ENCODE results near the gene DLGAP1. TPM values are rescaled to one million over a fixed set of nuclear protein-coding genes. Genes with fewer than 3 reads are reported as not detected.

DLGAP1 gene
- total and polyA plus RNA-seq, 2 experiments from 2014 or later = 17.0 to 48.5 TPM

DNA sequence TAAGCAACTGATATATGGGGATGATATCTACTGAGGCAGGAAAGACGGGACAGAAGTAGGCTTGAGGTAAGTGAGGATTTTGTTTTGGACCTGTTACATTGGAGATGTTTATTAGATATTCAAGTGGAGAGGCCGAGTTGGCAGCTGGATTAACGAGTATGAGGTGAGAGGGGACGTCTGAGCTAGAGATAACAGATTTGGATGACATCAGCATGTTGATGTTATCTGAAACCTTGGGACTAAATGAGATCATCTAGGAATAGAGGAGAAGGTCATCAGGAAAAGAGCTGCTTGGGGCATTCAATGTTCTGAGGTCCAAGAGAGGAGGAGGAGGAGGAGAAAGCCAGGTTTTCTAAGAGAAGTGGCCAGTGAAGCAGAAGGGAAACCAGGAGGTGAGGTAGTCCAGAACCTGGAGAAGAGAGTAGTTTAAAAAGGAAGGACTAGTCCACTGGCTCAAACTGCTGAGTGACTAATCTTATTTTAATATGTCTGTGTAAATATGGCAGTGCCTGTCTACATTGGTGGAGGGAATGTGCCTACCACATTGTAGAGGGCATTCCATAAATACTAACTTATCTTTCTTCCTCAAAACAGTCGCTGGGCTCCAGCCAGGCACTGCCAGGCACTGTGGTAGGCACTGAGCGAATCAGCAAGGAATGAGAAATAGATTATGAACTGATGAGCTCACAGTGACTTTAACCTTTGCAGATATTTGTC is 488.3 kb downstream of the DLGAP1 start (continued):
- TF ChIP-seq, protein P1, sequence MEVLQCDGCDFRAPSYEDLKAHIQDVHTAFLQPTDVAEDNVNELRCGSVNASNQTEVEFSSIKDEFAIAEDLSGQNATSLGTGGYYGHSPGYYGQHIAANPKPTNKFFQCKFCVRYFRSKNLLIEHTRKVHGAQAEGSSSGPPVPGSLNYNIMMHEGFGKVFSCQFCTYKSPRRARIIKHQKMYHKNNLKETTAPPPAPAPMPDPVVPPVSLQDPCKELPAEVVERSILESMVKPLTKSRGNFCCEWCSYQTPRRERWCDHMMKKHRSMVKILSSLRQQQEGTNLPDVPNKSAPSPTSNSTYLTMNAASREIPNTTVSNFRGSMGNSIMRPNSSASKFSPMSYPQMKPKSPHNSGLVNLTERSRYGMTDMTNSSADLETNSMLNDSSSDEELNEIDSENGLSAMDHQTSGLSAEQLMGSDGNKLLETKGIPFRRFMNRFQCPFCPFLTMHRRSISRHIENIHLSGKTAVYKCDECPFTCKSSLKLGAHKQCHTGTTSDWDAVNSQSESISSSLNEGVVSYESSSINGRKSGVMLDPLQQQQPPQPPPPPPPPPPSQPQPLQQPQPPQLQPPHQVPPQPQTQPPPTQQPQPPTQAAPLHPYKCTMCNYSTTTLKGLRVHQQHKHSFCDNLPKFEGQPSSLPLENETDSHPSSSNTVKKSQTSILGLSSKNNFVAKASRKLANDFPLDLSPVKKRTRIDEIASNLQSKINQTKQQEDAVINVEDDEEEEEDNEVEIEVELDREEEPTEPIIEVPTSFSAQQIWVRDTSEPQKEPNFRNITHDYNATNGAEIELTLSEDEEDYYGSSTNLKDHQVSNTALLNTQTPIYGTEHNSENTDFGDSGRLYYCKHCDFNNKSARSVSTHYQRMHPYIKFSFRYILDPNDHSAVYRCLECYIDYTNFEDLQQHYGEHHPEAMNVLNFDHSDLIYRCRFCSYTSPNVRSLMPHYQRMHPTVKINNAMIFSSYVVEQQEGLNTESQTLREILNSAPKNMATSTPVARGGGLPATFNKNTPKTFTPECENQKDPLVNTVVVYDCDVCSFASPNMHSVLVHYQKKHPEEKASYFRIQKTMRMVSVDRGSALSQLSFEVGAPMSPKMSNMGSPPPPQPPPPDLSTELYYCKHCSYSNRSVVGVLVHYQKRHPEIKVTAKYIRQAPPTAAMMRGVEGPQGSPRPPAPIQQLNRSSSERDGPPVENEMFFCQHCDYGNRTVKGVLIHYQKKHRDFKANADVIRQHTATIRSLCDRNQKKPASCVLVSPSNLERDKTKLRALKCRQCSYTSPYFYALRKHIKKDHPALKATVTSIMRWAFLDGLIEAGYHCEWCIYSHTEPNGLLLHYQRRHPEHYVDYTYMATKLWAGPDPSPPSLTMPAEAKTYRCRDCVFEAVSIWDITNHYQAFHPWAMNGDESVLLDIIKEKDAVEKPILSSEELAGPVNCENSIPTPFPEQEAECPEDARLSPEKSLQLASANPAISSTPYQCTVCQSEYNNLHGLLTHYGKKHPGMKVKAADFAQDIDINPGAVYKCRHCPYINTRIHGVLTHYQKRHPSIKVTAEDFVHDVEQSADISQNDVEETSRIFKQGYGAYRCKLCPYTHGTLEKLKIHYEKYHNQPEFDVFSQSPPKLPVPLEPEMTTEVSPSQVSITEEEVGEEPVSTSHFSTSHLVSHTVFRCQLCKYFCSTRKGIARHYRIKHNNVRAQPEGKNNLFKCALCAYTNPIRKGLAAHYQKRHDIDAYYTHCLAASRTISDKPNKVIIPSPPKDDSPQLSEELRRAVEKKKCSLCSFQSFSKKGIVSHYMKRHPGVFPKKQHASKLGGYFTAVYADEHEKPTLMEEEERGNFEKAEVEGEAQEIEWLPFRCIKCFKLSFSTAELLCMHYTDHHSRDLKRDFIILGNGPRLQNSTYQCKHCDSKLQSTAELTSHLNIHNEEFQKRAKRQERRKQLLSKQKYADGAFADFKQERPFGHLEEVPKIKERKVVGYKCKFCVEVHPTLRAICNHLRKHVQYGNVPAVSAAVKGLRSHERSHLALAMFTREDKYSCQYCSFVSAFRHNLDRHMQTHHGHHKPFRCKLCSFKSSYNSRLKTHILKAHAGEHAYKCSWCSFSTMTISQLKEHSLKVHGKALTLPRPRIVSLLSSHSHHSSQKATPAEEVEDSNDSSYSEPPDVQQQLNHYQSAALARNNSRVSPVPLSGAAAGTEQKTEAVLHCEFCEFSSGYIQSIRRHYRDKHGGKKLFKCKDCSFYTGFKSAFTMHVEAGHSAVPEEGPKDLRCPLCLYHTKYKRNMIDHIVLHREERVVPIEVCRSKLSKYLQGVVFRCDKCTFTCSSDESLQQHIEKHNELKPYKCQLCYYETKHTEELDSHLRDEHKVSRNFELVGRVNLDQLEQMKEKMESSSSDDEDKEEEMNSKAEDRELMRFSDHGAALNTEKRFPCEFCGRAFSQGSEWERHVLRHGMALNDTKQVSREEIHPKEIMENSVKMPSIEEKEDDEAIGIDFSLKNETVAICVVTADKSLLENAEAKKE (CRISPR knock-in tag; IDR thresholded peaks at IDR 0.05) = no peak
- no peak for TF ChIP-seq EZH2phosphoT487 (IDR thresholded peaks at IDR 0.05; ENCODE audit: unreplicated experiment)

DNA sequence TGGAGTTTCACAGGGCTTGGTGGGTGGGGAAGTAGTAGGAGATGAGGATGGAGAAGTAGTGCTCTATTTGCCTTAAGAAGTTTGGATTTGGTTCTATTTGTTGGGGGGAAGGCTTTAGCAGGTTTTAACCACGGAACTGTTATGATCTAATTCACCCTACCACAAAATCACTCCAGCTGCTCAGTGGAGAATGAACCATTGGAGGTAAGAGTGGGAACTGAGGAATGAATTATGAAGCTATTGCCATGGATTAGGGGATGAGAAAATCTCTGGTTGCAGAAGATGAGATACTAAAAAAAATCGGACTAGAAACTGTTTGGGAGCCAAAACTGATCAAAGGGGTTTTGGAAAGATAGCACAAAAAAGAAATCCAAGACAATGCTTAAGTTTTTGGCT is 488.9 kb downstream of the DLGAP1 start:
- no peak overlapping the region for H3K27ac Mint-ChIP-seq
- no peaks in the 10 kb centered on the region for H3K79me2 ChIP-seq (replicated peaks; ENCODE audit: insufficient read depth)
- no peak for DNase-seq (ENCODE audit: low spot score)

DNA sequence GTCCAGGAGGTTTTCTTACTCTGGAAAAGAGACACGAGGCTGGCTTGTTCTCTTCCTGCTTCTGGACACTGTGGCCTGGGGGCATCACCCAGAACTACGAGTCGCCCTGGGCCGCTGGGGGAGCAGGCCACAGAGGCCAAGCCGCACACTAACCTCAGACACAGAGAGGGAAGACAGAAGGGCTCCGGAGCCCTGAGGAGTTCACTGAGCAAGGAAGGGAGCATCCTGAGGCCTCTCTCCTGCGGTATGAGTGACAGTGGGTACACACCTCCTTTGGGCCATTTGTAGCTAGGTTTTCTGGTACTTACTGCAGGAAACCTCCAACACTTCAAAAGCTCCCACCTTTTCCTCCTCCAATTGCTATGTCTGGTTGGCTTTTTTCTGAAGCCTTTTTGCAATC is 494.1 kb downstream of the DLGAP1 start:
- Mint-ChIP-seq H3K27me3 (ENCODE audit: insufficient read depth, low read depth, poor library complexity) (peaks cover 4% of the 10 kb centered on the region), H3K9me3 (peaks cover 3% of the 10 kb centered on the region; the same call in 2 of the 3 replicates), H3K4me3 (no peak overlapping the region), H3K36me3 (ENCODE audit: low read depth) (peaks cover 4% of the 10 kb centered on the region; the same call in 1 of the 3 replicates), H3K4me1 (peaks cover 18% of the 10 kb centered on the region), H3K27ac (0 out of 2 replicates have a peak overlapping the region, but pooled peaks have one; percentile 6)
- Histone ChIP-seq H3K4me1 (ENCODE audit: insufficient read depth) (peaks cover 17% of the 10 kb centered on the region; the same call in 1 of the 2 replicates), H3F3A (replicated peaks; ENCODE audit: low read depth) (no peaks in the 10 kb centered on the region), H3K27ac (ENCODE audit: low read depth) (no peak overlapping the region), H3K9me2 (ENCODE audit: insufficient read depth) (no peaks in the 10 kb centered on the region), H3K4me3 (no peak overlapping the region), H3K4me2 (no peak overlapping the region), H2AFZ (no peak overlapping the region), H3K27me3 (ENCODE audit: insufficient read depth) (no peaks in the 10 kb centered on the region), H3K79me2 (replicated peaks; ENCODE audit: insufficient read depth) (no peaks in the 10 kb centered on the region), H4K20me1 (replicated peaks; ENCODE audit: insufficient read depth) (no peaks in the 10 kb centered on the region), H3K36me3 (ENCODE audit: insufficient read depth) (no peaks in the 10 kb centered on the region)
- no peak for ATAC-seq
- no peak for DNase-seq (ENCODE audit: low spot score)
- TF ChIP-seq, protein P2, sequence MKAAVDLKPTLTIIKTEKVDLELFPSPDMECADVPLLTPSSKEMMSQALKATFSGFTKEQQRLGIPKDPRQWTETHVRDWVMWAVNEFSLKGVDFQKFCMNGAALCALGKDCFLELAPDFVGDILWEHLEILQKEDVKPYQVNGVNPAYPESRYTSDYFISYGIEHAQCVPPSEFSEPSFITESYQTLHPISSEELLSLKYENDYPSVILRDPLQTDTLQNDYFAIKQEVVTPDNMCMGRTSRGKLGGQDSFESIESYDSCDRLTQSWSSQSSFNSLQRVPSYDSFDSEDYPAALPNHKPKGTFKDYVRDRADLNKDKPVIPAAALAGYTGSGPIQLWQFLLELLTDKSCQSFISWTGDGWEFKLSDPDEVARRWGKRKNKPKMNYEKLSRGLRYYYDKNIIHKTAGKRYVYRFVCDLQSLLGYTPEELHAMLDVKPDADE (IDR thresholded peaks at IDR 0.05) = no peak
- TF ChIP-seq EZH2phosphoT487 (IDR thresholded peaks at IDR 0.05; ENCODE audit: unreplicated experiment) = no peak
- TF ChIP-seq ZNF331 (CRISPR knock-in tag; IDR thresholded peaks at IDR 0.05; ENCODE audit: low read depth) = no peak

More for the DNA sequence above, 488.9 kb downstream of the DLGAP1 start:
- no peaks in the 10 kb centered on the region for H3K9me2 ChIP-seq (ENCODE audit: insufficient read depth)
- peaks cover 42% of the 10 kb centered on the region for H3K4me1 Mint-ChIP-seq
- H3K4me2 ChIP-seq = no peak overlapping the region
- H3K36me3 ChIP-seq (ENCODE audit: insufficient read depth) = no peaks in the 10 kb centered on the region
- peaks cover 28% of the 10 kb centered on the region; the same call in 1 of the 2 replicates for H3K4me1 ChIP-seq (ENCODE audit: insufficient read depth)
- H3K36me3 Mint-ChIP-seq (ENCODE audit: low read depth) = no peaks in the 10 kb centered on the region
- H3K27me3 Mint-ChIP-seq (ENCODE audit: insufficient read depth, low read depth, poor library complexity) = peaks cover 3% of the 10 kb centered on the region
- no peak overlapping the region for H3K27ac ChIP-seq (ENCODE audit: low read depth)
- no peak overlapping the region for H2AFZ ChIP-seq
- no peak for TF ChIP-seq STAT1 (IDR thresholded peaks at IDR 0.05; ENCODE audit: unreplicated experiment)
- no peaks in the 10 kb centered on the region for H3F3A ChIP-seq (replicated peaks; ENCODE audit: low read depth)
- no peaks in the 10 kb centered on the region for H4K20me1 ChIP-seq (replicated peaks; ENCODE audit: insufficient read depth)
- H3K4me3 Mint-ChIP-seq = no peak overlapping the region
- no peaks in the 10 kb centered on the region for H3K9me3 Mint-ChIP-seq
- no peaks in the 10 kb centered on the region for H3K27me3 ChIP-seq (ENCODE audit: insufficient read depth)
- no peak overlapping the region for H3K4me3 ChIP-seq
- no peak for ATAC-seq

All from GM23338 (cell line).